Embryonic facial prominence (tissue), 1 donor: ENCODE measurements around the gene RHO.

Experiments
- DNase-seq: peaks from one replicate; pipeline ENCODE4 v3.0.0-alpha.2; 2016; ENCODE audit errors: extremely low spot score

The RHO gene

DNA sequence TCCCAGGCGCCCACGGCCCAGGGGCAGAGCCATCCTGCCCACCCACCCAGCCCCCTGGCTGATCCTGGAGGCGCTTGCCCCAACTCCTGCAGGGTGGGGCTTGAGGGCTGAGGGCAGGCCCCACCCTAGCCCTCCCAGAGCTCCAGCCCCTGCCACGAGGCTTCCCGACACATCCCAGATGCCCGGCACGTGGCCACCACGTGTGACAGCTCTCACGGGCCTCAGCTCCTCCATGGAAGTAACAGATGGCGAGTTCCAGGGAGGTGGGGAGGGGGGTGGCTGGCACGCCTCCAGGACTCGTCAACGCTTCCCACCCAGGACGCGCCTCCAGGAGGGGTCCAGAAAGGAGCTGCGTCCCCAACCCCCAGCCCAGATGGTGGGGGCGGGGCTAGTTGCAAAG lies 48.9 kb downstream of the RHO start:
- DNase-seq: no peak

DNA sequence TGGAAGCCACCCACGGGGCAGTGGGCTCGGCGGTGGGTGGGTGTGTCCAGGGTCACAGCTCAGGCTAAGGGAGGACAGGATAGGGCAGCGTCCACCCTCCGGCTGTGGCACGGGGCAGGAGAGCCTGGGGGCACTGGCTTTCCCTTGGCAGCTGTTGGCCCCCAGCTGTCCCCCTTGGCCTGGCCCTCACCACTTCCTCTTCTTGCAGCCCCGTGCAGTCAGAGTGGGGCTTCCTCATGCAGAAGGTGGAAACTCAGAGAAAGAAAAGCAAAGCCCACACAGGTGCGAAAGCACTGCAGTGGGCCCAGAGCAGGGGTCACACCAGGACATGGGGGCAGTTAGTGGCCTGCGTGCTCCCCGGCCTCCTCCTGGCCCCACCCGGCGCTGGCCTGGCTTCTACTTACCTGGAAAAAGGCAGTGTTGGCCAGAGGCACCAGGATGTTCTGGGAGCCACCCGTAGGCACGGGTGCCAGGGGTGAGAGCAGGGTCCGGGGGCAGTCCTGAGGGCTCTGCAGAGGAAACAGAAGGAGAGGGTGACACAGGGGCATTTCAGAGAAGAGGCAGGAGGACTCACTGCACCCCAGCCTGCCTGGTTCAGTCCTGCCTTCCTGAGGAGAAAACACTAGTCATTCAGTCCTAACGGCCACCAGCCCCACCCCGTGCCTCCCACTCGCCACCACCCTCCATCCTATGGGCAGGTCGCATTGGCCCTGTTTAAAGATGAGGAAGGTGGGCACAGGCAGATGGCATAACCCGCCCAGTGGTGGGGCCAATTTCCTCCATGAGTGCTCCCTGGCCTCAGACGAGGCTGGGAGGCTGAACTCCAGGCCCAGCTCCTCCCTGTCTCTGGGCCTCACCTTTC lies 49.7 kb downstream of the RHO start:
- DNase-seq: no peak

DNA sequence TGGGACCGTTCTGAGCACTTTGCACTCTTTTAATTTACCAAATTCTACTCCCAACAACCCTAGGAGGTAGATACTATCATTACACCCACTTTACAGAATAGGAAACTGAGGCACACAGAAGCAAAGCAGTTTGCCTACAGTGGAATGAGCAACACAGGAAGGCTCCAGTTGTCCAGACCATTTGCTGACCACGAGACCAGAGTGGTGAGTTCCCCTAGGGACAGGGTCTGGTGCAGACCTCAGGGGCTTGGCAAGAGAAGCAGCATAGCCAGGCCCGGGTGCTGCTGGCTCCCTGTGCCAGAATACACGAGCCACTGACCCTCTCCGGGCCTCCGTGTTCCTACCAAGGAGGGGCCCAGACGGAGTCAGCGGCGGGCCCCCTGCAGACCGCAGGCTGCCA lies 51.6 kb downstream of the RHO start:
- no peak for DNase-seq

DNA sequence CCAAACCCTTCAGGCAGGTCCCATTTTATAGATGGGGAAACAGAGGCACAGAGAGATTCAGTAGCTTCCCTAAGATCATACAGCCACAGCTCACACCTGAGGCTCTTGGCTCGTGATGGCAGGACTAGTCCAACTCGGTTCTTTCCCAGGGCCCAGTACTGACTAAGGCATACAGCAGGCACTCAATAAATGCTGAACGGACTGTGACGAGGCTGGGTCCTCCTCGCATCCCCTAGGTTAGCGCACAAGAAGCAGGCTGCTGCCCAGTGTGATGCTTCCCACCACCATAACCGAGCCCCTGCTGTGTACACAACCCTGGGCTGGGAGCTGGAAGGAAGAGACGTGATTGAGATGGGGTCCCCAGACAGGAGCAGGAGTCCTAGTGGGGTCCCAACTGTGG lies 53.2 kb downstream of the RHO start:
- no peak for DNase-seq

DNA sequence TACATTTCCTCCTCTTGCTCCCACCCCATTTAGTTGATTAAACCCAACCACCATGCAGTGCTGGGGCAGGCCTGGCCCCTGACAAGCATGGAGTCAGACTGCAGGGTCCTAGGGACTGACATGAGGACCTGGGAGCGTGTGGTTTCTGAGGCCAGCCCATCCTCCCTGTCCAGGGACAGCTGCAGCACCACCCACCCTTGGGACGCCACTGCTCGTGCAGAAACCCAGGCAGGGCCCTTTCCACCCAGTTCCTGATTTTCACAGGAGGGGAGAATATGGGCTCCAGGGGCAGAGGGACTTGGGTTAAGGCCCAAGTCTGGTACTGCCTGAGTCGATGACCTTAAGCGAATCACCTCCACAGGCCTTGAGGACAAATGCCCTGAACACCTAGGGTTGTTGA lies 54.4 kb downstream of the RHO start:
- no peak for DNase-seq

DNA sequence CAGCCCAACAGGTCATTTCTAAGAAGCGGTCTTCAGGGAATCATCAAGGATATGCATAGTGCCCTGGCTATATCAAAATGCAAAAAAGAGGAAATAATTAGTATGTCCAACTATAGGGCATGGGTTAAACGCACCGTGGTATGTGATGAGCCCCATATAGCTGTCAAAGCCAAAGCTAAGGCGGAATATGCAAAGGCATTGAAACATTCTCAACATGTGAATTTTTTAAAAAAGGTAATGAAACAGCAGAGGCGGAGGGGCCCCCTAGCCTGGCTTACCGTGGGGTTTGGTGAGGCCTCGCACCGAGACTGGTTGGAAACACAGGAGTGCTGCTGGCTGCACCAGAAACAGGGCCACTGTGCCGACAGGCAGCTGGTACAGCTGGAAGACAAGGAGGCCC lies 54.9 kb downstream of the RHO start:
- no peak for DNase-seq

DNA sequence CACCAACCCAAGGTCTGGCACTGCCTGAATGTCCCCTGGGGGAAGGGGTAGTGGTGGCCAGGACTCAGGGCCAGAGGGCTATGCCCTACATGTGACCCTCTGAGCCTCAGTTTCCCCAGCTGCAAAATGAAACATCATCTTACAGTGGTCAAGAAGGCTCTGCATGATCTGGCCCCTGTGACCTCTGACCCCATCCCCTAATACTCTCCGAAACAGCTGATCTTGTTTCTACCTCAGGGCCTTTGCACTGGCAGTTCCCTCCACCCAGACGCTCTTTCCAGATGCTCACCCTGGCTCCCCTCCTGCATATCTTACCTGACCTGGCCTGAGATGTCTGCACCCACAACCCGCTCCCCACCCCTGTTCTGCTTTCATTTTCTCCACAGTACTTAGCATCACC lies 56.2 kb downstream of the RHO start:
- no peak for DNase-seq
